Mammary microvascular endothelial cell (primary cell): Measurements from ENCODE around the gene DYNC1H1. TPM values are rescaled to one million over a fixed set of nuclear protein-coding genes. Genes with fewer than 3 reads are reported as not detected.

Source experiments
- total RNA-seq: library from RNA; depleted of rRNA; stranded (reverse); fragments of >200 nt; gene quantifications from 2 replicates; pipeline ENCODE4 v1.2.3, GENCODE V29; 2015

The DYNC1H1 gene
- 610 and 658 TPM in 2 replicates for total RNA-seq

GRCh38 chr14:101964297-101965180 lies at the start of gene DYNC1H1:
Gene DYNC1H1, plus strand, starts transcription at chr14:101964573. Its CDS starts 119 bp downstream, at chr14:101964692.

GRCh38 chr14:102086972-102087761 lies 122.8 kb downstream of the DYNC1H1 start, which contains the start of gene HSP90AA1:
Gene HSP90AA1, minus strand, starts transcription at chr14:102087044. Its CDS starts 666 bp downstream, at chr14:102086378.

Other genes starting within 250 kb of the DYNC1H1 start
- gene PPP2R5C, start 202.9 kb upstream of the DYNC1H1 start, total RNA-seq: 60.0 and 66.8 TPM in 2 replicates
- 1,328 and 1,548 TPM in 2 replicates for gene HSP90AA1, start 122.5 kb downstream of the DYNC1H1 start, total RNA-seq
- 13.9 and 15.3 TPM in 2 replicates for gene WDR20, start 175.3 kb downstream of the DYNC1H1 start, total RNA-seq